Osteocyte (in vitro differentiated cells): ENCODE results near the gene PSMA1. TPM values are rescaled to one million over a fixed set of nuclear protein-coding genes. Genes with fewer than 3 reads are reported as not detected.
"Not testable (repeated sequence)": the region's sequence is repeated elsewhere in the genome, so short reads cannot be mapped to it uniquely, and the experiment has no call there.

Experiments used
- DNase-seq: peaks from one replicate; pipeline ENCODE4 v3.0.0; 2021; ENCODE audit warnings: mixed read lengths; ENCODE audit not compliant: unreplicated experiment; ENCODE audit errors: extremely low spot score
- H3K27ac Mint-ChIP-seq: one replicate; pipeline ENCODE4 v1.8.0; 2021; ENCODE audit warnings: mild to moderate bottlenecking, mixed read lengths; ENCODE audit not compliant: unreplicated experiment
- H3K27me3 Mint-ChIP-seq: one replicate; pipeline ENCODE4 v1.8.0; 2021; ENCODE audit warnings: mixed read lengths; ENCODE audit not compliant: unreplicated experiment
- H3K36me3 Mint-ChIP-seq: one replicate; pipeline ENCODE4 v1.8.0; 2021; ENCODE audit warnings: mixed read lengths; ENCODE audit not compliant: unreplicated experiment
- H3K4me1 Mint-ChIP-seq: one replicate; pipeline ENCODE4 v1.8.0; 2021; ENCODE audit warnings: mixed read lengths; ENCODE audit not compliant: unreplicated experiment
- H3K4me3 Mint-ChIP-seq: one replicate; pipeline ENCODE4 v1.8.0; 2021; ENCODE audit warnings: mild to moderate bottlenecking, moderate library complexity, mixed read lengths; ENCODE audit not compliant: unreplicated experiment
- H3K9me3 Mint-ChIP-seq: one replicate; pipeline ENCODE4 v1.8.0; 2021; ENCODE audit warnings: mixed read lengths; ENCODE audit not compliant: unreplicated experiment
- CTCF ChIP-seq: fragments of 200-600 bp; sonication (generic); IDR thresholded peaks from 2 replicates; pipeline ENCODE4 v1.5.0; 2021; ENCODE audit warnings: antibody characterized with exemption, mild to moderate bottlenecking, moderate library complexity
- total RNA-seq: library from RNA; stranded (reverse); gene quantifications from 2 replicates; pipeline ENCODE4 v1.2.1, GENCODE V29; 2021

The PSMA1 gene
- total RNA-seq, 1 donor from 2014 or later, result 117 TPM

- Mint-ChIP-seq H3K27ac (no peak overlapping the region), H3K4me3 (no peak overlapping the region), H3K4me1 (peaks cover 2% of the 10 kb centered on the region), H3K9me3 (no peaks in the 10 kb centered on the region), H3K36me3 (no peaks in the 10 kb centered on the region), H3K27me3 (peaks cover 25% of the 10 kb centered on the region)
- no peak for TF ChIP-seq CTCF
- no peak for DNase-seq
Measured at GRCh38 chr11:14541192-14541947, 21.2 kb upstream of the PSMA1 start.

GRCh38 chr11:14539982-14540421 lies 19.8 kb upstream of the PSMA1 start:
- Mint-ChIP-seq H3K27me3 (peaks cover 25% of the 10 kb centered on the region), H3K27ac (no peak overlapping the region), H3K9me3 (no peaks in the 10 kb centered on the region), H3K4me1 (peaks cover 2% of the 10 kb centered on the region), H3K36me3 (no peaks in the 10 kb centered on the region), H3K4me3 (no peak overlapping the region)
- no peak for DNase-seq
- no peak for TF ChIP-seq CTCF

- no peak for DNase-seq
- no peak overlapping the region for H3K4me3 Mint-ChIP-seq
- H3K27me3 Mint-ChIP-seq, result peaks cover 25% of the 10 kb centered on the region
- no peak for TF ChIP-seq CTCF
- no peaks in the 10 kb centered on the region for H3K36me3 Mint-ChIP-seq
- no peaks in the 10 kb centered on the region for H3K9me3 Mint-ChIP-seq
- no peak overlapping the region for H3K27ac Mint-ChIP-seq
- peaks cover 2% of the 10 kb centered on the region for H3K4me1 Mint-ChIP-seq
Measured at GRCh38 chr11:14538926-14539554, 18.9 kb upstream of the PSMA1 start.

- Mint-ChIP-seq H3K27ac (no peak overlapping the region), H3K4me3 (no peak overlapping the region), H3K9me3 (no peaks in the 10 kb centered on the region), H3K27me3 (peaks cover 25% of the 10 kb centered on the region), H3K36me3 (no peaks in the 10 kb centered on the region), H3K4me1 (peaks cover 2% of the 10 kb centered on the region)
- DNase-seq, result no peak
- TF ChIP-seq CTCF, result no peak
Measured at GRCh38 chr11:14538271-14538925, 18.2 kb upstream of the PSMA1 start.

- no peak for DNase-seq
- TF ChIP-seq CTCF, result peak; percentile 77
- Mint-ChIP-seq H3K9me3 (no peaks in the 10 kb centered on the region), H3K4me1 (peaks cover 2% of the 10 kb centered on the region), H3K27ac (no peak overlapping the region), H3K36me3 (no peaks in the 10 kb centered on the region), H3K4me3 (no peak overlapping the region), H3K27me3 (peaks cover 20% of the 10 kb centered on the region)
Measured at GRCh38 chr11:14537134-14537599, 17.0 kb upstream of the PSMA1 start.

- not testable (repeated sequence) for H3K27ac Mint-ChIP-seq, H3K4me1 Mint-ChIP-seq
Measured at GRCh38 chr11:14535166-14535565, 15.0 kb upstream of the PSMA1 start.

More at GRCh38 chr11:14535166-14535565, 15.0 kb upstream of the PSMA1 start:
- H3K27me3 Mint-ChIP-seq, DNase-seq, H3K36me3 Mint-ChIP-seq, H3K9me3 Mint-ChIP-seq, H3K4me3 Mint-ChIP-seq: not testable (repeated sequence)
